Measurements from ENCODE around the gene PFN4. TPM values are rescaled to one million over a fixed set of nuclear protein-coding genes. Genes with fewer than 3 reads are reported as not detected.
A peak's percentile ranks its signal among the peaks of the same experiment; 100 is the strongest.

The PFN4 gene
- total RNA-seq, 1 donor from 2014 or later, result 1.3 TPM

GRCh38 chr2:24076849-24077534 is 46.1 kb downstream of the PFN4 start:
- Mint-ChIP-seq H3K36me3 (peaks cover 17% of the 10 kb centered on the region), H3K27me3 (ENCODE audit: low read depth) (no peaks in the 10 kb centered on the region), H3K9me3 (no peaks in the 10 kb centered on the region), H3K4me1 (peaks cover 21% of the 10 kb centered on the region), H3K4me3 (peak overlapping the region; percentile 96), H3K27ac (peak overlapping the region; percentile 99)
- peak in 1 of 2 experiments; percentile 33 for DNase-seq (ENCODE audit: low spot score in 2 of 2, unreplicated experiment in 2 of 2)
- no peak for TF ChIP-seq CTCF (IDR thresholded peaks at IDR 0.05; ENCODE audit: unreplicated experiment)

- Mint-ChIP-seq H3K36me3 (peaks cover 14% of the 10 kb centered on the region), H3K4me3 (peak within 1 kb of the TSS; percentile 96), H3K4me1 (peaks cover 21% of the 10 kb centered on the region), H3K27me3 (ENCODE audit: low read depth) (no peaks in the 10 kb centered on the region), H3K9me3 (no peaks in the 10 kb centered on the region), H3K27ac (peak within 1 kb of the TSS; percentile 99)
- peak; percentile 99 for DNase-seq (ENCODE audit: low spot score in 2 of 2, unreplicated experiment in 2 of 2)
- no peak for TF ChIP-seq CTCF (IDR thresholded peaks at IDR 0.05; ENCODE audit: unreplicated experiment)
These were observed 47.0 kb downstream of the PFN4 start, which contains the start of gene SF3B6 for GRCh38 chr2:24075915-24076848. SF3B6 (minus strand) TSS chr2:24076326; CDS start chr2:24076229, 97 bp downstream.

GRCh38 chr2:24075259-24075658 is 47.9 kb downstream of the PFN4 start:
- DNase-seq (ENCODE audit: low spot score in 2 of 2, unreplicated experiment in 2 of 2), result no peak
- peak overlapping the region; percentile 99 for H3K27ac Mint-ChIP-seq
- H3K4me3 Mint-ChIP-seq, result peak overlapping the region; percentile 96

GRCh38 chr2:24073816-24074215 is 49.3 kb downstream of the PFN4 start:
- TF ChIP-seq CTCF (IDR thresholded peaks at IDR 0.05; ENCODE audit: unreplicated experiment), result no peak
- Mint-ChIP-seq H3K27ac (peak overlapping the region; percentile 11), H3K4me3 (no peak overlapping the region), H3K4me1 (peaks cover 21% of the 10 kb centered on the region), H3K36me3 (peaks cover 12% of the 10 kb centered on the region), H3K9me3 (no peaks in the 10 kb centered on the region), H3K27me3 (ENCODE audit: low read depth) (no peaks in the 10 kb centered on the region)
- no peak for DNase-seq (ENCODE audit: low spot score in 2 of 2, unreplicated experiment in 2 of 2)

More at GRCh38 chr2:24075259-24075658, 47.9 kb downstream of the PFN4 start:
- Mint-ChIP-seq H3K27me3 (ENCODE audit: low read depth) (no peaks in the 10 kb centered on the region), H3K36me3 (peaks cover 12% of the 10 kb centered on the region), H3K9me3 (no peaks in the 10 kb centered on the region), H3K4me1 (peaks cover 21% of the 10 kb centered on the region)
- TF ChIP-seq CTCF (IDR thresholded peaks at IDR 0.05; ENCODE audit: unreplicated experiment), result no peak

- no peaks in the 10 kb centered on the region for H3K27me3 Mint-ChIP-seq (ENCODE audit: low read depth)
- peaks cover 12% of the 10 kb centered on the region for H3K4me1 Mint-ChIP-seq
- no peaks in the 10 kb centered on the region for H3K9me3 Mint-ChIP-seq
- no peak overlapping the region for H3K27ac Mint-ChIP-seq
- no peak for DNase-seq (ENCODE audit: low spot score in 2 of 2, unreplicated experiment in 2 of 2)
- H3K36me3 Mint-ChIP-seq, result peaks cover 14% of the 10 kb centered on the region
- H3K4me3 Mint-ChIP-seq, result no peak overlapping the region
- TF ChIP-seq CTCF (IDR thresholded peaks at IDR 0.05; ENCODE audit: unreplicated experiment), result no peak
These were observed 50.9 kb downstream of the PFN4 start for GRCh38 chr2:24072259-24072658.
